Colon (tissue), 2 donors: ENCODE measurements around the gene SYPL1.

Experiments
- FAIRE-seq: peaks from 2 replicates; lab custom pipeline; 2012; peaks lifted over from hg19 to GRCh38; lab: Jason Lieb, UNC
- donor health status: control.
- donor health status: control.

The SYPL1 gene

DNA sequence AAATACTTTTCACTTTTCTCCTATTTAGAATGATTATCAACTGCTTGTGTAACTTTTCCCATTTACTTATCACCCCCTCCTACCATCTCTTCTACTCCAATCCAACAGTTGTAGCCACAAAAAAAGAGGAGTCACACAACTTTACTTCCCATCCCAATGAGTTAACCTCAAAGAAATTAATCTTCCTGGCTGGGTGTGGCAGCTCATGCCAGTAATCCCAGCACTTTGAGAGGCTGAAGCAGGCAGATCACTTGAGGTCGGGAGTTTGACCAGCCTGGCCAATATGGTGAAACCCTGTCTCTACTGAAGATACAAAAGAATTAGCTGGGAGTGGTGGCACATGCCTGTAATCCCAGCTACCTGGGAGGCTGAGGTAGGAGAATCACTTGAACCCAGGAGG lies 19.9 kb downstream of the SYPL1 start:
- FAIRE-seq, result no peak

DNA sequence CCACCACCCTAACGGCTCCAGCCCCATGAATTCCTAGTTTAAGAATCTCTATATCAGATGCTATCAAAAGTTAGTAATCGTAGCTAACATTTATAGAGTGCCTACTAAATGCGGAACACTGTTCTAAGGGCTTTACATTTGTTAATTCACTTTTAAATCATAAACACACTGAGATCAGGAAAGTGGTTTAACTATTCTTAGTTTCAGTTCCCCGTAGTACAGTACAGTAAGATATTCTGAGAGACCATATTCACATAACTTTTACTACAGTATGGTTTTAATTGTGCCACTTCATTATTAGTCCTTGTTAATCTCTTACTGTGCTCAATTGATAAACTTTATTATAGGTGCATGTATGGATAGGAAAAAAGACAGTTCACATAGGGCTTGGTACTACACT lies 22.5 kb downstream of the SYPL1 start:
- FAIRE-seq, result no peak

GRCh38 chr7:106088014-106088413 lies 24.1 kb downstream of the SYPL1 start:
- no peak for FAIRE-seq

GRCh38 chr7:106086062-106086461 lies 26.1 kb downstream of the SYPL1 start:
- no peak for FAIRE-seq

DNA sequence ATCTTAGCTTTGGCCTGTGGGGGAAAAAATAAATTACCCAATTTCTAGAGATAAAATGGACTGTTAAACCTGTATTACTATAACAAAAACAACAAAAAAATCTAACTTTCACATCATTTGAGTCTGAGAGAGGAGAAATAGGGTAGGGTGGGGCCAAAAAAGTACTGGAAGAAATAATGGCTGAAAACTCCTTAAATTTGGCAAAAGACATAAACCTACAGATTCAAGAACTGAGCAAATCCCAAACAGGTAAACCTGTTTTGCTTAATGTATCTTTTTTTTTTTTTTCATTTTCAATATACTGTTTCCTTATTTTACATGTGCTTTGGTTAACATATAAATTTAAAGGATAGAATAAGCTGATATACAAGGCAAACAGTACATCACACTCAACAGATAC lies 27.1 kb downstream of the SYPL1 start:
- FAIRE-seq, result no peak

DNA sequence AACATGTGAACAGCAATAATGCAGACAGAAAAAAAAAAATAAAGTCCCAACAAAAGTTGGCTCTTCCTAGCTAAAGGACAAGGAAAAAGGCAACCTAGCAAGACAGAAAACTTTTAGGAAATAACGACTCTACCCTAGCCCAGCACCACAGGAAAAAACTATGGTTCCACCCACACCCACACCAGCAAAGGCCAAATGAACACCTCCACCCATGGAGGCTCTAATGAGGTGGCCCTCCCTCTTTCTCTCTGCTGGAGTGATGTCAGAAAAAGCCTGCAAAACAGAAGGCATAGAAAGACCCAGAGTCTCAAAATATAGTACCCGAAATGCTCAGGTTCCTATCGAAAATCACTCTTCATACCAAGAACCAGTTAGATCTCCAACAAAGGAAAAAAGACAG lies 28.4 kb downstream of the SYPL1 start:
- FAIRE-seq, result no peak

DNA sequence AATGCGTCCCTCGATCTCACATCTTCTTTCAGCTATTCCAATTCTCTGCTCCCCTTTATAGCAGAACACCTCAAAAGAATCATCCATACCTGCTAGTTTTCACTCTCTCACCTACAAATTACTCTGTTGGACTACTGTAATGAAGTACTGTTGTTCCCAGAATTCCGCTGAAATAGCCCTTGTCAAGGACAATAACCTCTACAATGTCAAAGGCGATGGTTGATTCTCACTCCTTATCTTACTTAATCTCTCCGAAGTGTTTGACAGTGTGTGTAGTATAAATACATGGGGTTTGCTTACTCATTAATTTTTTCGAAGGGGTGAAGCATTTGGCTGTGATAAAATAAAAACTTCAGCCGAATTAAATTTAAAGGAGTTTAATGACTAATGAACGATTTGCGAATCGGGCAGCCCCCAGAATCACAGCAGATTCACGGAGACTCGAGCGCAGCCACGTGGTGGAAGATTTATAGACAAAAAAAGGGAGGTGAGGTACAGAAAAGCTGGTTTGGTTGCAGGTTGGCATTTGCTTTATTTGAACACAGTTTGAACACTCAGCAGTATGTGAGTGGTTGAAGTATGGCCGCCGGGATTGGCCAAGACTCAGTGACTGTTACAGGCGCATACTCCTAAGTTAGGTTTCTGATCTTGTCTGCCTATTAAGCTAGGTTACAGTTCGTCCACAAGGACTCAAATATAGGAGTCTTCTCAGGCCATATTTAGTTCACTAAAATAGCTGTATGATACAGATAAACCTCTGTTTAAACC lies 29.8 kb downstream of the SYPL1 start:
- FAIRE-seq, result no peak

DNA sequence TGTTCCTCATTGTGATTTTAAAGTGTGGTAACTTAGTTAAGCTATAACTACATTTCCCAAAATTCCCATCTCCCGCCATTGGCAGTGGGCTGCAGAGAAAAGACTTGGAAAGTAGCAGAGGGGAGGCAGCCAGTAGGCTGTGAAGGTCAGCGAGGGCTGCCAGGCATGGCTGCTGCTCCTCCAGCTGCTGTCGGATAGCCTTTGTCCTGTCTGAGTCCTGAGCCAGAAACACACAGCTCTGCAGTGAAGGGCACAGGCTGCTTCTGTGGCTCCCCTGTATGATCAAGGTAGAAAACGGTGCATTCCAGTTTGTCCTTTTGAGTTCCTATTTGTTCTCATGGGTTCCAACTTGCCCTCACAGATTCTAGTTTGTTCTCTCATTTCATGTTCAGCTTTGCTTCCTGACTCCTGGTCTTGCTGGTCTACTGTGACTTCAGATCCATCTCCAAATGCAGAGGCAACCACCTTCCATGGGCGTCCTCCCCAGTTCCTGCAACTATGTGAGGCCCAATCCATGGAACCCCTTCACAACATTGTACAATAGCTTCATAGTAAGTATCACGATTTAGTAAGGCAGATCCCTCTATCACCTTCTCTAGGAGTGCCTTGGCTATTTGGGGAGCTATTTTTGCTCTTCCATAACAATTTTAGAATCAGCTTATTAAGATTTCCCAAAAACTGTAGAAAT lies 31.7 kb downstream of the SYPL1 start:
- FAIRE-seq, result no peak

GRCh38 chr7:106076537-106076936 lies 35.6 kb downstream of the SYPL1 start:
- FAIRE-seq, result no peak

DNA sequence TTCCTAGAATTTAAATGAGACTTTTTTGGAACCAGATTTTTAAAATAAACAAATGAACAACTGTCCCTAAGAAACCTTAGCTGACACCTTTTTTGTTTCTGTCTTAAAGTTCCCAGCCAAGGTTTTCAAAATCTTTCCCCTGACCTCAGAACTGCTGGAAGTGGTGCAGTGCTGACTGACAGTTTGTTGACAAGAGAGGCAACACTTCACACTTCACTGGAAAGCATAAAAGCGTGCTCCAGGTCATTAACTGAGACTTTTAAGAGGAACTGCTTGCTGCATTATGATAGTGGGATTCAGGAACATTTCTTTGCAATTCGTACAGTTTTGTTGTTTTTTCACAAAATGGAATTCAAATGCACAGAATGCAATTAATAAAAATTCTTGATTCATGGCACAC lies 36.2 kb downstream of the SYPL1 start:
- no peak for FAIRE-seq

DNA sequence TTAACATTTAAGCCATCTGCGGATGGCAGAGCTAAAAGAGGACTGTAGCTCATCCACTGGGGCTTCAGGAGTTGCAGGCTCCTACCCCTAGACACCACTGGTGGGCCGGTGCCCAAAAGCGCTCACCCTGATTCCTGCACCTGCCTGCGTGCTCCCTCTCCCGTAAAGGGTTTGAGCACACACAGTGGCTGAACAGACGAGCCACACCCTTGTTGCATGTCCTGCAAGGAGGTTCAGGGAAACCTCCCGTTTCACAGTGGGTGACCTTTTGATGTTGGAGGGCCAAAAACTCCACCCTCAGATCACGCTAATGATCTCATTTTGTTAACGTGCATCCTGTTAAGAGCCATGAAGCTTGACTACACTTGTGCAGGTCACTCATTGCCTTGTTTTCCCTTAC lies 37.9 kb downstream of the SYPL1 start:
- FAIRE-seq, result no peak

DNA sequence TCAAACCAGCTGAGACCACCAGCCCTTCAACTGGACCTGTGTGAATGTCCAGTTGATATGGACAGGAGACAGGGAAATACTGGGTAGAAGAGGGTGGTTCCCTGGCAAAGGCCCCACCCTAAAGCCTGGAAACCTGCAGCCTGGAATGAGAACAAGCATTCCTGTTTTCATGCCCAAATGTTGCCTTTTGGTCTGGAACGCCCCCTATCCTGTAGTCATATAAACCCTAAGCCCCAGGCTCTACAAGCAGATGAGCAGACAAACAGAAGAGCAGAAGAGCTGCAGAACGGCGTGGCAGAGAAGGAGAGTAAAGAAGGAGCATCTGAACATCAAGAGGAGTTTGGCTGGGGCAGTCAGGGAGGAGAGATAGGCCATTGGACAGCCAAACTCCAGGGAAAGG lies 38.4 kb downstream of the SYPL1 start:
- no peak for FAIRE-seq

- no peak for FAIRE-seq
Observed at GRCh38 chr7:106072715-106073091, 39.4 kb downstream of the SYPL1 start.

DNA sequence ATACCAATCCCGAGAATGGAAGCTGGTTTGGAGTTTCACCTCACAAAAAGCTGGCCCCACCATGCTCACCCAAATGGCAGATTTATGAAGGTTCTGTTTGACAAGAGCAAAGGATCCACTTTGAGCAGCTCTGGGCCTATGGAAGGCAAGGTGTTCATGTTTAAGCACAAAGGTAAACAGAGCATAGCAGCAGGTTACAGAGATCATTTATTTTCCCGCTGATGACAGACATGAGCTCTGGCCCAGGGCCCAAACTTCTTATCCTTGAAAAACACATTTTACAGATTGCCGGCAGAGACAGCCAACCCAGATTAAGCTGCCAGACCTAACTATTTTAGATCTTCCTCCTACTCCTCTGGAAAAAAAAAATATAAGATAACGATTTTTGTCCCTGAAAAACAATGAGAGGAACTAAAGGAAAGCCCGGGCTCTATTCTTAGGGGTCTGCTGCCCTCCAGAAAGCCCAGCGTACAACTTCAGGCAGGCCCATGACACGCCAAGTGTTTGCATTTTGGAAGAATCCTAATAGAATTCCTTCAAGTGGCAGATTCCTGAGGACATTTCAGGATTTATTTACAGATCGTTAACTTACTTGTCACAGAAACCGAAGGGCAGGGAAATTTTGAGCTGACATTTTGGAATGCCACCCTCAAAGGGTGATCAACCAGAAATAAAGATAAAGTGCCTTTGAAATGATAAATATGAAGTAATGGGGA lies 40.0 kb downstream of the SYPL1 start:
- no peak for FAIRE-seq

DNA sequence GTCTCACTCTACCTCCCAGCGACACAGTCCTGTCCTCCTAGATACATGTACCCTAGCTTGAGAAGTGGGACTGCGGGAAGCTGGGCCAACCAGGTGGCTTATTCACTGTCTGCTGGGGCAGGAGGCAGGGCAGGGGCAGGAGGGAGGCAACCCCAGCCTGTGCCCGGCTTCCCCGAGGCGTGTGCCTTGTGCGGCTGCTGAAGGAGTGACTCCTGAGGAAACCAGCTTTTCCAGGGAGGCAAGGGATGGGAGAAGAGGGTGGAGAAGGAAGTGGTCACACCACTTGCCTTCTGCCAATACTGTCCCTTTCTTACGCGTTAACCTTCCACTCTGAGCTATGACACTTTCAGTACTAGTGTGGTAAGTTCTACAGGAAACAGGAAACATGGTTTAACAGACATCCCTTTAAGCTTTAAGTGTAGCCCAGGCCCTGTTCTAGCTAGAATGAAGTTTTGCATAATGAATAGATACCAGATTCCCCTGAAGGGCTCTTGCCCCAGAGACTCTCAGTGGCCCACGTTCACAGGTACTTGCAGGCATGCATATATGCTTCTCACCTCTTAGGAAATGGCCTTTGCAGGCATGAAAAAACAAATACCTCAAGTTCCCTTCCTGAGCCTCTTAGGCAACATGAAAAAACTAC lies 40.6 kb downstream of the SYPL1 start:
- FAIRE-seq, result no peak

- FAIRE-seq, result no peak
Observed at GRCh38 chr7:106070567-106071254, 41.4 kb downstream of the SYPL1 start.

GRCh38 chr7:106070201-106070551 lies 41.9 kb downstream of the SYPL1 start:
- FAIRE-seq, result no peak

GRCh38 chr7:106069471-106070200 lies 42.5 kb downstream of the SYPL1 start:
- FAIRE-seq, result no peak

DNA sequence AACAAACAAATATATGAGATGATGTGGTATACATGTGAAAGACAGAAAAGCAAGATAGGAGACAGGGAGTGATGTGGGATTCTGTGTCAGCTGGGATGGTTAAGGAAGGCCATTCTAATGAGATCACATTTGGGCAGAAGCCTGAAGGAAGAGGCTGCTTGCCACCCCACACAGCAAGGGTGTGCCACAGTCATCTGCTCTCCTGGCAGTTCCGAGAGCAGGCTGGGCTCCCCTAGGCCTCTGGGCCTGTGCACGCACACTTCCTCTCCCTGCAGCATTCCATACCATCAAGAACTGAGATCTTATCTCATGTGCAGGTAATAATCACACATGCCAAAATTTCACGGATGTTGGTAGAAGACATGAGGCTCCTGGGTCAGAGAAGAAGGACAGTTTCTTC lies 43.1 kb downstream of the SYPL1 start:
- no peak for FAIRE-seq

- FAIRE-seq, result no peak
Observed at GRCh38 chr7:106068538-106068961, 43.6 kb downstream of the SYPL1 start.

- FAIRE-seq, result no peak
Observed at GRCh38 chr7:106067678-106068077, 44.4 kb downstream of the SYPL1 start.
